ENCODE results near the gene GPC1.

Gene GPC1

DNA sequence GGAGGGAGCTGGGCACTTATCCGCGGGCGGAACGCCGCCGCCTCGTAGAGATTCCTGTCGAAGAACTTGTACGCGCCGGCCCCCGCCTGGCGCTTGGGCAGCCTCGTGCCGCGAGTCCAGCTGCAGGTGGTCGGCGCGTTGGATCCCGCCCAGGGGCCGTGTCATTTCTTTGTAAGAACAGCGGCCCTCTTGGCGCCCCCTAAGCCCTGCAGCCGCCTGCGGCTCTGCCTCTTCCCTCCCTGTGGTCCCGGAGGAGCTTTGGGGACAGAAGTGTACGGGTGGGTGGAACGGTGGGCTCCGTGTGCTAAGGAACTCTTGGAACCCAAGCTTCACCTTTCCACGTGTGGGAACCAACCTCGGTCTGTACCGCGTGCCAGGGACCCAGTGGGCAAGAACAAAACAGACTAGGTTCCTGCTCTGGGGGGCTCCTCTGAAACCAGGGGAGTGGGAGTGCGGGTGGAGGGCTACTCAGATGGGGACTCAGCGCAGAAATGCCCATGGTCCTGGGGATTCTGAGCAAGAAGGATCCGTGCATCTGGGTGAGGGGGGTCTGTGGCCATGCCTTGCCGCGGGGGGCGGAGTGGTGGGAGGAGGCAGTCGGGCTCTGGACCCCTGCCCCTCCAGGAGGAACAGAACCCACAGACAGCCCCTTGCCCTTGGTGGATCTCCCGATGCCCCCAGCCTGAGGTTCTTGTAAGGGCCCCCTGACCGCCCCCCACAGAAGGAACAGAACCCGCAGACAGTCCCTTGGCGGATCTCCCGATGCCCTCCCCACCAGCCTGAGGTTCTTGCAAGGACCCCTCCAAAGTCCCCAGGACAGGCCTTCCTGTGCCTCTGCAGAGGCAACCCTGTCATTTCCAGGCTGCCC is 1.5 kb downstream of the GPC1 start:
- no peak for TF ChIP-seq ZNF274 (IDR thresholded peaks at IDR 0.05; ENCODE audit: low read depth, low read length)
- no peak overlapping the region for H3K4me3 ChIP-seq (ENCODE audit: low read length)

DNA sequence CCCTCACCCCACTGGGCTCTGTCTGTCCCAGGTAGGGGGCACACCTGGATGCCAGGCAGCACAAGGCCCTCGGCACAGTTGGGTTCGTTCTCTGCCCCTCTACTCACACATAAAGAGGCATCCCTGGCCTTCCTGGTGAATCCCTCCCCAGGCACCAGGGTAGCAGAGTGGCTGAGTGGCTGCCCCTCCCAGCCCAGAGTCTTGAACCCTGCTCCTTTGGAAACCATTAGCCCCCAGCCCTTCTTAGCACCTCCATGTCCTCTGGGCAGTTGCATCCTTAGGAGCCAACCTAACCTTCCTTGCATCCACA is 2.0 kb downstream of the GPC1 start:
- H3K4me3 ChIP-seq (ENCODE audit: low read length): no peak overlapping the region
- TF ChIP-seq ZNF274 (IDR thresholded peaks at IDR 0.05; ENCODE audit: low read depth, low read length): no peak

DNA sequence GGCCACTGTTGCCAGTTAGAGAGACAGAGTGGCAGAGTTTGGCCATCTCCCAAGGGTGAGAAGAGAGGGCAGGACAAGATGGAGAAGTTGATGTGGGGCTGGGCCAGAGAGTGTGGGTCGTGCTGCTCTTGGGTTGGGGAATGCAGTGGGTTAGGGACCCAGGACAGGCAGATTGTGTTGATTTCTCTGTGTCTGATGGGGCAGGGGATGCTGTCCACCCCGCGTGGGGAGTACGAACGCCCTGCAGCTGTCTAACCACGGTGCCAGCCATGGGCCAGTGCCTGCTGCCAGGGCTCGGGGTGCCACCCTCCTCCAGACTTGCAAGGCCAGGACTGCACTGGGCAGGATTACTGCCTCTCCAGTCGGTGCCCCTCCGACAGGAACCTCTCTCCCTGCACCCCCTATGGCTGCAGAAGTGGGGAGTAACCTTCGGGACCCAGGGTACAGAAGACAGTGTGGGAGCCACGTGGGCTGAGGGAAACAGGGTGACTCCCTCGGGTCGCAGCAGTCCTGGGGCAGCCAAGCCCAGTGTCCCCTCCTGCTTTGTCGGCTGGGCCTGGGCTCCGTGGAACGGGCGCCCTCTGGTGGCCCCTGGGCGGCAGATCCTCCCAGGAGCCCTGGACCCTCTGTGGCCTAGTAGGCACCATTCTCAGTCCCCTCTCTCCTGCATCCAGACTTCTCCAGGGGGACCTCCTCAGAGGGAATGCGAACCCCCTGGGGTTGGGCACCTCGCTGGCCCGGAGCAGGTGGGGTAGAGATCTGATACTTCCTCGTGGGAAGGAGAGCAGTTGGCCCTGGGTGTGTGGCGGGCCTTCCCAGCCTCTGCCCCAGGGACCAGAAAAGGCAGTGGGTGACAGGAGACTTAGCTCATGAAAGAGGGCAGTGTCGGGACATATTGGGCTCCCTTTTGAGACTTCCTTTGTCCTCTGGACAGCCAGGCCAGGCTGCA is 2.7 kb downstream of the GPC1 start:
- no peak overlapping the region for H3K4me3 ChIP-seq (ENCODE audit: low read length)
- no peak for TF ChIP-seq ZNF274 (IDR thresholded peaks at IDR 0.05; ENCODE audit: low read depth, low read length)

- no peak overlapping the region for H3K4me3 ChIP-seq (ENCODE audit: low read length)
Measured at GRCh38 chr2:240438810-240439697, 3.6 kb downstream of the GPC1 start.

DNA sequence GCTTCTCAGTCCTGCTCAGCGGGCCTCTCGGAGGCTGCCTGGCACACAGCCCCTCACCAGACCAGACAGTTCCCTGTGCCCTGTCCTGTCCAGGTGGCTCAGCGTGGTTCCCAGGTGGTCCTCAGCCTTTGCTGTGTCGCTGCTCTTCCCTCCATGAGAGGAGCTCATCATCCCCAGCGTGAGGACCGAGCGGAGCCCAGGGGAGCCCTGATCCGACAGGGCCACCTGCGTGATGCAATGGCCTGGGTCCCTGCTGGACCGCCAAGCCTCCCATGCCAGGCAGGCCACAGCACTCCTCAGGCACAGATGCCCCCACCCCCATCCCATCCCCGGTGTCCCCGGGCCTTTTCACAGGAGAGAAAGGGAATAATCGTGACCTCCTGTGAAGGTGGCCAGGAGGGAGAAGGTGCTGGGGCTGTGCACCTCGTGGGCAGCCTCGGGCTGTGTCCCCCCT is 4.3 kb downstream of the GPC1 start:
- TF ChIP-seq ZNF274 (IDR thresholded peaks at IDR 0.05; ENCODE audit: low read depth, low read length): no peak
- no peak overlapping the region for H3K4me3 ChIP-seq (ENCODE audit: low read length)

More at GRCh38 chr2:240438810-240439697, 3.6 kb downstream of the GPC1 start:
- no peak for TF ChIP-seq ZNF274 (IDR thresholded peaks at IDR 0.05; ENCODE audit: low read depth, low read length)

DNA sequence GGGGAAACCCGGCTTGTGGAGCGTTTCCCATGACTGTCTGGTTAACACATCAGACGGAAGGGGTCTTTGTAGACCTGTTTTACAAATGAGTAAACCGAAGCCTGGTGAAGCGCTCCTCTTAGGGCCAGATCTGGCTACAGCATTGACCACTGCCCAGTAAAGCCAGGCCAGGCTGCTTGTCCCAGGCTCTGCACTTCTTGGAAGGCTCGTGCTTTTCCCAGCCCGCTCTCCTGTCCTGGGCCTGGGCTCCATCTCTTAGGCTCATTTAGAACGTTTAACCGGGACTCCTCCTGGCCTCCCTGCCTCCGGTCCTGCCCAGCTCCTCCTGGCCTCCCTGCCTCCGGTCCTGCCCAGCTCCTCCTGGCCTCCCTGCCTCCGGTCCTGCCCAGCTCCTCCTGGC is 4.8 kb downstream of the GPC1 start:
- no peak for TF ChIP-seq ZNF274 (IDR thresholded peaks at IDR 0.05; ENCODE audit: low read depth, low read length)
- no peak overlapping the region for H3K4me3 ChIP-seq (ENCODE audit: low read length)

DNA sequence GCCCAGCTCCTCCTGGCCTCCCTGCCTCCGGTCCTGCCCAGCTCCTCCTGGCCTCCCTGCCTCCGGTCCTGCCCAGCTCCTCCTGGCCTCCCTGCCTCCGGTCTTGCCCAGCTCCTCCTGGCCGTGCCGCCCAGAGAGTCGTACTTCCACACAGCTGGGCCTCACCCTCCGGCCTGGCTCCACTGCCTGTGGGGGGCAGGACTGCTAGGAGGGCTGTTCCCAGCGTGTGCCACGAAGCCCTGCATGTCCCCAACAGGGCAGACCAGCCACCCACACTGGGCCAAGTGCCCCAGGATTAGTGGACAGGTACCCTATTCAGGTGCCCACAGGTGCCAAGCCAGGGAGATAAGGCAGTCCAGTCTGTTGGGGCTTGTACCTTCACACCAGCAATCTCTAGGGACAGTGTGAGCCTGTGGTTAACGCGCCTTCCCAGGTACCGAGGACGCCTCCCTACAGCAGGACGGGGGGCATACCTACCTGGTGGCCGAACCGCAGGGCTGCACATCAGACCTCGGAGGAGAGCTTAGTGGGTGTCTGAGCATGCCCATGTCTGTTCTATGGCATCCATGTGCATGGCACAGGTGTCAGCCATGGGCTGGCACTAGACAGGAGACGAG is 5.3 kb downstream of the GPC1 start:
- TF ChIP-seq ZNF274 (IDR thresholded peaks at IDR 0.05; ENCODE audit: low read depth, low read length): no peak
- H3K4me3 ChIP-seq (ENCODE audit: low read length): no peak overlapping the region

DNA sequence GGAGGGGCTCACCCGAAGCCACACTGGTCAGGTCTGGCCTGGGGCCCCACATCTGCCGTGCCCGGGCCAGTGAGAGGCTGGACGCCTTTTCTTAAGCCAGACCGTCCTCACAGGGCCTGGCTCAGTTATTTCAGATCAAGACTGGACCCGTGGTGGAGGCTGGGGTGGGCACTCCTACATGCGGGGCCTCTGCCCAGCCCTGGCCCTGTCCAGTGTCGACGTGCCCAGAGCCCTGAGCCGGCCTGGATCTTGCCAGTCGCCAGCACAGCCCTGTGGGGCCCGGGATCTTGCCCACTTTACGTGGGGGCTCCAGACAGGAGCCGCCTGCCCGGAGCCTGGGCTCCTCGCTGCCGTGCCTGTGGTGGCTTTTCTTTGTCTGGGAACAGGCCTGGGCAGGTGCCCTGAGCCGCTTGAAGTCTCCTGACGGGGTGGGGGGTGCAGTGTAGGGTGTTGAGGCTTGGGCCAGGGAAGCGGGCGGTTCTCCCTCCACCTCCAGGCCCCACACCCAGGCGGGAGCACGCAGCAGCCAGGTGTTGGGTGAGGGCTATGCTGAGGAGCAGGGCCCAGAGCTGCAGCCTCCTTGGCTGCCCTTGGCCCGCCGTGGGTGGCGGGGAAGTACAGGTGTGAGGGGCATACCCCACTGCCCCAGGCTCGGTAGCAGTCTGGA is 6.0 kb downstream of the GPC1 start:
- no peak for TF ChIP-seq ZNF274 (IDR thresholded peaks at IDR 0.05; ENCODE audit: low read depth, low read length)
- no peak overlapping the region for H3K4me3 ChIP-seq (ENCODE audit: low read length)

DNA sequence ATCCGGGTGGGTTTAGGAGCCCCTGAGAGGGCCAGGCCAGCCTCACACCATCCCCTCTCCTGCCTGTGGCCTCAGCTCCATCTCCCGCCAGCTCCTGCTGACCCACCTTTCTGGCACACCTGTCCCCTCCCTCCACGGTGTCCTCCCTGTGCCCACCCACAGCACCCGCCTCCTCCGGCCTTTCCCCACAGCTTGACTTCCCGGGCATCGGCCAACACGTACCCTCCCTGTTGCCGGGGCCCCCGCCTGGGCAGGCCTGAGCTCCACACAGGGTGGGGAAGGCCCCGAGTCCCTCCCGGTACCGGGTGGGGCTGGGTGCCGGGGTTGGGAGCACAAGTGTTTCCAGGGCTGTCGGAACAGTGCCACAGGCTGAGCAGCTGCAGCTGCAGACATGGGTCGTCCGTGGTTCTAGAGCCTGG is 6.5 kb downstream of the GPC1 start:
- H3K4me3 ChIP-seq (ENCODE audit: low read length): no peak overlapping the region
- TF ChIP-seq ZNF274 (IDR thresholded peaks at IDR 0.05; ENCODE audit: low read depth, low read length): no peak

DNA sequence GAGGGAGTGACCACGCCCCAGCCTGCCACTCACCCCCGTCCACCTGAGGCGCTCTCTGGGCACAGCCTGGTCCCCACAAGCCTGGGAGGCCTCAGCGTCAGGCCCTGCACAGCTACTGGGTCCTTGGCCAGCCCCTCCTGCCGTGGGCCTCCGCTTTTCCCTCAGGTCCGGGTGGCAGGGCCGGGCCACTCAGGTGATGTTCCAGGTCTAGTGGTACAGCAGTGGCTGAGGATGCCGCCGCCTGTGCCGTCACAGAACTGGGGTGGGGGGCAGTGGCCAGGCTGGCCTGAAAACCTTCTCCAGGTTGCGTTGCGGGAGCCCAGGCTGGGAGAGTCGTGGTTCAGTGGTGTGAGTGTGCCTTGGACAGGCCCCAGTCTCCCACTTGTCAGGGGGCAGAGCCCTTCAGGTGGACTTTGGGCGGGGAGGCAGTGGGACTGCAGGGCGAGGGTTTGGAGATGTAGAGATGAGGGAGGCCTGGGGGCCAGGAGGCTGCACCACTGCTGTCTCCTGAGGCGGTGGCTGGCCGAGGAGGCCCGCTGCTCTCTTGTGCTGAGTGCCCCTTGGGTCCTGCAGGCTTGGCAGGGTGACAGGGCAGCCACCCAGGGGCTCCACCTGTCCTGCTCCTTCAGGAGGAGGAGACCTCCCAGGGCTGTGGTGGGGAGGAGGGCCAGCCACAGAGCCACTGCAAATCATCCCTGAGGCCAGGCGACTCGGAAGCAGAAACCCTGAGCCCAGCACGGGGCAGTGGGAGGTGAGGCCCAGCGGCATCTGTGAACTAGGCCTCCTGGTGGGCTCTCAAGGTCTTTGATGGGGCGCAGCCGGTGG is 7.6 kb downstream of the GPC1 start:
- no peak overlapping the region for H3K4me3 ChIP-seq (ENCODE audit: low read length)
- no peak for TF ChIP-seq ZNF274 (IDR thresholded peaks at IDR 0.05; ENCODE audit: low read depth, low read length)

- no peak overlapping the region for H3K4me3 ChIP-seq (ENCODE audit: low read length)
- TF ChIP-seq ZNF274 (IDR thresholded peaks at IDR 0.05; ENCODE audit: low read depth, low read length): no peak
Measured at GRCh38 chr2:240443891-240444301, 8.4 kb downstream of the GPC1 start.

DNA sequence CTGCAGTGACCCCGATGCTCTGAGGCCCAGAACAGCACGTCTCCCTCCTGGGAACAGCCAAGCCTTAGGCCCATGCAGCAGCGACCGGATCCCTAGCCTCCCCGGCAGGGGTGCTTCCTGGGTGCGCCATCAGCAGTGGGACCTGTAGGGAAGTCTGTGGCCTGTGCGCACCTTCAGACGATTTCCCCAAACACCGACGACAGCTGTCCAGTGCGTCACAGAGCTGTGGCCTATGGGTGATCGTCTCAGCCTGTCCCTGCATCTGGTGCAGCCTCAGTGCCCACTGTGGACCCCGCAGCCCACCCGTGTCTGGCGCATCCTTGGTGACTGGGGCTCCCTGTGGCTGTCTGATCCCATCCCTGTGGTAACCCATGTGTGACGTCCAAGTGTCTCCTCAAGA is 9.0 kb downstream of the GPC1 start:
- no peak overlapping the region for H3K4me3 ChIP-seq (ENCODE audit: low read length)
- no peak for TF ChIP-seq ZNF274 (IDR thresholded peaks at IDR 0.05; ENCODE audit: low read depth, low read length)

Data from GM08714 (cell line).